Lower leg skin (tissue), 3 donors: ENCODE measurements around the gene DTHD1.

ENCODE experiments used
- CTCF ChIP-seq, 3 donors: fragments of 450-650 bp; IDR thresholded peaks; one replicate each; pipeline ENCODE4 v1.5.1; 2016; ENCODE audit warnings: antibody characterized with exemption in 3 of 3, mild to moderate bottlenecking in 3 of 3, moderate library complexity in 2 of 3
- POLR2A ChIP-seq, 2 donors: fragments of 450-650 bp; IDR thresholded peaks; one replicate each; pipeline ENCODE4 v1.6.1; 2016 to 2017; ENCODE audit warnings: antibody characterized with exemption in 2 of 2, mild to moderate bottlenecking in 1 of 2, moderate library complexity in 1 of 2

GRCh38 chr4:36303426-36304137 is 22.2 kb downstream of the DTHD1 start:
- TF ChIP-seq CTCF (IDR thresholded peaks at IDR 0.05) (no peak), POLR2A (IDR thresholded peaks at IDR 0.05) (no peak)
